ENCODE results near the gene CMC2. TPM values are rescaled to one million over a fixed set of nuclear protein-coding genes. Genes with fewer than 3 reads are reported as not detected.
A peak's percentile ranks its signal among the peaks of the same experiment; 100 is the strongest.

The CMC2 gene
- total and polyA plus RNA-seq, 2 of the 13 experiments (the other 11 are each of a cell fraction or from before 2014, with no cell fraction given), result 116 to 129 TPM

DNA sequence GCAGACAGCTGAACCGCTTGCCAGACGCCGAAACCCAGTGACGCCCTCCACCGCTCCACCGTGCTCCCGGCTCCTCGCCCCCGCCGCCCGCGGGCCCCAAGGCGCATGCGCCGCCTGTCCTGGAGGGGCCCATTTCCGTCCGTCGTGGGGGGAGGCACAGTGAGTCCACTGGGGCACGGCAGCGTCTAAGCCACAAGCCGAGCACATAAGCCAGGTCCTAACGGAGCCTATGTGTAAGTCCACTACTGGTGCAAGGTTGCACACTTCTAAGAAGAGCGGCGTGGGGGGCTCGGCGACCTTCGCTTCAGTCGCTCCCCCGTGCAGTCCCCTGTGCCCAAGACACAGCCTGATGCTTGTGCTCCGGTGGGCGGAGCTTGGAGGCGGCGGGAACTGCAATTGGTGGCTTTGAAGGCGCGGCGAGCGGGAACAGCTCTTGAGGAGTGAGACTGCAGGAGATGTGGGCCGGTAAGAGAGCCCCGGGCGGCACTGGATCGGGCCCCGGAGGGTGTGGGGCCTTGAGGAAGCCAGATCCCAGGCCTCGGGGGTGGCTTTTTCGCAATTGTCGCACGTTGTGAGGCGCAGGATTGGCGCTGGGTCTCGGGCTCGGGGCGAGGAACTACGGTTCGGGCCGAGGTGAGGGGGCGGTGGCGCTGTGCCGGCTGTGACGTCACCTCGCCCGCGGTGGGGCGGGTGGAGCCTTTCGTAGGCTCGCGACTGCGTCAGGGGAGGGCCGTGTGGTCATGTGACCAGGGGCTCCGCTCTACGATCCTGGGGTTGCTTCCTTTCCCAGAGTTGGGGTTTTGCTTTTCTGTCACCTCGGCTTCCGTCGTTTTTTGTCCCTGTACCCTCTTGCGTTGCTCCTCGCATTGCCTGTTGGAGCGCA lies at the start of gene CMC2, which contains the start of gene CENPN (continued):
- TF ChIP-seq, protein P1, sequence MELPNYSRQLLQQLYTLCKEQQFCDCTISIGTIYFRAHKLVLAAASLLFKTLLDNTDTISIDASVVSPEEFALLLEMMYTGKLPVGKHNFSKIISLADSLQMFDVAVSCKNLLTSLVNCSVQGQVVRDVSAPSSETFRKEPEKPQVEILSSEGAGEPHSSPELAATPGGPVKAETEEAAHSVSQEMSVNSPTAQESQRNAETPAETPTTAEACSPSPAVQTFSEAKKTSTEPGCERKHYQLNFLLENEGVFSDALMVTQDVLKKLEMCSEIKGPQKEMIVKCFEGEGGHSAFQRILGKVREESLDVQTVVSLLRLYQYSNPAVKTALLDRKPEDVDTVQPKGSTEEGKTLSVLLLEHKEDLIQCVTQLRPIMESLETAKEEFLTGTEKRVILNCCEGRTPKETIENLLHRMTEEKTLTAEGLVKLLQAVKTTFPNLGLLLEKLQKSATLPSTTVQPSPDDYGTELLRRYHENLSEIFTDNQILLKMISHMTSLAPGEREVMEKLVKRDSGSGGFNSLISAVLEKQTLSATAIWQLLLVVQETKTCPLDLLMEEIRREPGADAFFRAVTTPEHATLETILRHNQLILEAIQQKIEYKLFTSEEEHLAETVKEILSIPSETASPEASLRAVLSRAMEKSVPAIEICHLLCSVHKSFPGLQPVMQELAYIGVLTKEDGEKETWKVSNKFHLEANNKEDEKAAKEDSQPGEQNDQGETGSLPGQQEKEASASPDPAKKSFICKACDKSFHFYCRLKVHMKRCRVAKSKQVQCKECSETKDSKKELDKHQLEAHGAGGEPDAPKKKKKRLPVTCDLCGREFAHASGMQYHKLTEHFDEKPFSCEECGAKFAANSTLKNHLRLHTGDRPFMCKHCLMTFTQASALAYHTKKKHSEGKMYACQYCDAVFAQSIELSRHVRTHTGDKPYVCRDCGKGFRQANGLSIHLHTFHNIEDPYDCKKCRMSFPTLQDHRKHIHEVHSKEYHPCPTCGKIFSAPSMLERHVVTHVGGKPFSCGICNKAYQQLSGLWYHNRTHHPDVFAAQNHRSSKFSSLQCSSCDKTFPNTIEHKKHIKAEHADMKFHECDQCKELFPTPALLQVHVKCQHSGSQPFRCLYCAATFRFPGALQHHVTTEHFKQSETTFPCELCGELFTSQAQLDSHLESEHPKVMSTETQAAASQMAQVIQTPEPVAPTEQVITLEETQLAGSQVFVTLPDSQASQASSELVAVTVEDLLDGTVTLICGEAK (IDR thresholded peaks at IDR 0.05), result no peak
- TF ChIP-seq, protein P1 (CRISPR knock-in tag; IDR thresholded peaks at IDR 0.05), result no peak; the same call in 1 of the 2 replicates
- no peak for TF ChIP-seq DBP (CRISPR knock-in tag; IDR thresholded peaks at IDR 0.05; ENCODE audit: not compliant biosample characterization)
- peak; percentile 70 for TF ChIP-seq ZNF362 (CRISPR knock-in tag; IDR thresholded peaks at IDR 0.05; ENCODE audit: borderline replicate concordance)
- no peak for TF ChIP-seq ZSCAN30 (CRISPR knock-in tag; IDR thresholded peaks at IDR 0.05)
- peak; percentile 23 for TF ChIP-seq SKI (IDR thresholded peaks at IDR 0.05; ENCODE audit: partially characterized antibody)
- TF ChIP-seq KDM5B (CRISPR knock-in tag; IDR thresholded peaks at IDR 0.05; ENCODE audit: borderline replicate concordance), result peak; percentile 85; the same call in 1 of the 2 replicates
- no peak; the same call in 1 of the 2 replicates for TF ChIP-seq ARID3A (IDR thresholded peaks at IDR 0.05; ENCODE audit: low read depth, low read length)
- TF ChIP-seq YY1 (IDR thresholded peaks at IDR 0.05; ENCODE audit: insufficient read depth, insufficient replicate concordance, low read depth, low read length), result peak; percentile 18
- no peak for TF ChIP-seq ZNF569 (CRISPR knock-in tag; IDR thresholded peaks at IDR 0.05; ENCODE audit: borderline replicate concordance)
- peak; percentile 59; the same call in 1 of the 2 replicates for TF ChIP-seq ZNF468 (CRISPR knock-in tag; IDR thresholded peaks at IDR 0.05)
- no peak for TF ChIP-seq ASH2L (IDR thresholded peaks at IDR 0.05; ENCODE audit: insufficient read length, low read depth, low read length)
- TF ChIP-seq, protein P2, sequence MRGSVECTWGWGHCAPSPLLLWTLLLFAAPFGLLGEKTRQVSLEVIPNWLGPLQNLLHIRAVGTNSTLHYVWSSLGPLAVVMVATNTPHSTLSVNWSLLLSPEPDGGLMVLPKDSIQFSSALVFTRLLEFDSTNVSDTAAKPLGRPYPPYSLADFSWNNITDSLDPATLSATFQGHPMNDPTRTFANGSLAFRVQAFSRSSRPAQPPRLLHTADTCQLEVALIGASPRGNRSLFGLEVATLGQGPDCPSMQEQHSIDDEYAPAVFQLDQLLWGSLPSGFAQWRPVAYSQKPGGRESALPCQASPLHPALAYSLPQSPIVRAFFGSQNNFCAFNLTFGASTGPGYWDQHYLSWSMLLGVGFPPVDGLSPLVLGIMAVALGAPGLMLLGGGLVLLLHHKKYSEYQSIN (CRISPR knock-in tag; IDR thresholded peaks at IDR 0.05; ENCODE audit: borderline replicate concordance), result no peak; the same call in 1 of the 2 replicates
